HG02981 (cell line): ENCODE measurements around the gene PPP3CB.
A peak's percentile ranks its signal among the peaks of the same experiment; 100 is the strongest.
"Not testable (repeated sequence)": the region's sequence is repeated elsewhere in the genome, so short reads cannot be mapped to it uniquely, and the experiment has no call there.

Source experiments
- ATAC-seq: cut with Tn5 transposase; IDR thresholded peaks from one replicate; pipeline ENCODE4 v1.9.1; 2021; ENCODE audit warnings: mild to moderate bottlenecking, moderate library complexity; ENCODE audit not compliant: unreplicated experiment

Gene PPP3CB

GRCh38 chr10:73416571-73416970, 79.3 kb downstream of the PPP3CB start:
- ATAC-seq = no peak

GRCh38 chr10:73414230-73414945, 81.4 kb downstream of the PPP3CB start:
- peak; percentile 27 for ATAC-seq

DNA sequence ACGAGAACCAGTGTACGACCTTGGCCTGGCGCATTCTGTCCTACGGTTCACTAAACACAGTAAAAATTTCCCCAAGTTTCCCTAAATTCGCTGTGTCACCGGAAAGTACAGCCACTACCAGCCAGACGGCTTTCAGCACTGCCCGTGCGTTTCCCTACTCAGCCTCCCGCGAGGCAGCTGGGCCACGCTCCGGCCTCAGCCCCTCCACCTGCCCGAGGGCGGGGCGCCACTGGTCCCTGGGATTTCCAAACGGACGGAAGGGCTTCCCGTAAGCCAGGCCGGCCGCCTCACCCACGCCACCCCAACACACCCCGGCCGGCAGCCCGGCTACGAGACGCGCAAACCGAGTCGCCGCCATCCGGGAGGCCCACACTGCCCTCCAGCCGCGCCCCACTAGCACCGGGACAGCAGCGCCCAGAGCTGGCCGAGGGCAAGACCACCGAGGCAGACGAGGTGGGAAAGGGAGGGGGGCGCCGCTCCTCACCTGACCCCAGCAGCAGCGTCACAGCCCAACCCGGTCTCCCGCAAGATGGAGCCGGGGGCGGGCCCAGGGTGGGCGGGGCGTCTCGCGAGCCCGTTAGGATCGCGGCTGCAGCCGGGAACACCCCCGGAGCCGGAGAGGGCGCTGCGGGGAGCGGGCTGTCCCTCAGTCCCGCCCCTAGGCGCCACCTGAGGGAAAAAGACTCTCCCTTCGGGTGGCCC, 82.1 kb downstream of the PPP3CB start, which contains the start of gene ANXA7:
Gene ANXA7 (minus strand): TSS at position 531 of the 702 bp plus-strand sequence. CDS start 13,202 bp downstream, outside the sequence.
- ATAC-seq = peak; percentile 92

GRCh38 chr10:73413108-73413527, 82.7 kb downstream of the PPP3CB start:
- ATAC-seq = peak; percentile 29

- no peak for ATAC-seq
Observed at GRCh38 chr10:73410897-73411296, 84.9 kb downstream of the PPP3CB start.

DNA sequence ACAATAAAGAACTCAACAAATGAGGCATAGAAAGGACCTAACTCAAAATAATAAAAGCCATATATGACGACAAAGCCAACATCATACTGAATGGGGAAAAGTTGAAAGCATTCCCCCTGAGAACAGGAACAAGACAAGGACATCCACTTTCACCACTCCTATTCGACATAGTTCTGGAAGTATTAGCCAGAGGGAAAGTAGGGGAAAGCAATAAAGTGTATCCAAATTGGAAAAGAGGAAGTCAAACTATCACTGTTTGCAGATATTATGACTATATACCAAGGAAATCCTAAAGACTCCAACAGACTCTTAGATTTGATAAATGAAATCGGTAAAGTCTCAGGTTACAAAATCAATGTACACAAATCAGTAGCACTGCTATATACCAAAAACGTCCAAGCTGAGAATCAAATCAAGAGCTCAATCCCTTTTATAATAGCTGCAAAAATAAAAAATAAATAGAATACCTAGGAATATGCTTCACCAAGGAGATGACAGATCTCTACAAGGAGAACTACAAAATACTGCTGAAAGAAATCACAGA, 86.8 kb downstream of the PPP3CB start:
- ATAC-seq = no peak

DNA sequence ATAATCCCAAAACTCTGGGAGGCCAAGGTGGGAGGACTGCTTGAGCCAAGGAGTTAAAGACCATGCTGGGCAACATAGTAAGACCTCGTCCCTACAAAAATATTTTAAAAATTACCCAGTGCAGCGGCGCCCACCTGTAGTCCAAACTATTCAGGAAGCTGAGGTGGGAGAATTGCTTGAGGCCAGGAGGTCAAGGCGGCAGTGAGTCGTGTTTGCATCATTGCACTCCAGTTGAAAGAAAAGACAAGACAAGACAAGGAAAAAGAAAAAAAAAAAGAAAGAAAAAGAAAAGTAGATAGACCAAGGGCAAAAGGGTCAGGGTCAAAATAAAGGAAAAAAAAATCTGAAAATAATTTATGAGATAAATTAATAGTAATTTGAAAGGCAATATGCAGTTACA, 87.8 kb downstream of the PPP3CB start:
- ATAC-seq = no peak

DNA sequence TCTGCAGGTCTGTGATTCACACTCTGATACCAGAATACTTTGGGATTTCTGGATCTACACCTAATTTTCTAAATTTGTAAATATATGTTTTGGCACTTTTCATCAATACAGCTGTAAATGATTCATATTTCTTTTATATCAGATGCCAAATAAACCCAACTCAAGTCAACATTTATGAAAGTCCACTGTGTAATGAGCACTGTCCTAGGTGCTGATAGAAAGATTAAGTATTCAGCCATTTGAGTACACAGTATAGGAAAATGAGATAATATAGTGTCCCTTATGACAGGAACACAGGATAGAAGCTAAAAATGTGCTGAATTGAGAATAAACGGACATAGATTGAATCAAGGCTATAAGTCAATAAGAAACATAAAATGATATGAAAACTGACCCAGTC, 88.3 kb downstream of the PPP3CB start:
- no peak for ATAC-seq

GRCh38 chr10:73406846-73407245, 89.0 kb downstream of the PPP3CB start:
- no peak for ATAC-seq

- ATAC-seq = no peak
Observed at GRCh38 chr10:73405556-73405955, 90.3 kb downstream of the PPP3CB start.

DNA sequence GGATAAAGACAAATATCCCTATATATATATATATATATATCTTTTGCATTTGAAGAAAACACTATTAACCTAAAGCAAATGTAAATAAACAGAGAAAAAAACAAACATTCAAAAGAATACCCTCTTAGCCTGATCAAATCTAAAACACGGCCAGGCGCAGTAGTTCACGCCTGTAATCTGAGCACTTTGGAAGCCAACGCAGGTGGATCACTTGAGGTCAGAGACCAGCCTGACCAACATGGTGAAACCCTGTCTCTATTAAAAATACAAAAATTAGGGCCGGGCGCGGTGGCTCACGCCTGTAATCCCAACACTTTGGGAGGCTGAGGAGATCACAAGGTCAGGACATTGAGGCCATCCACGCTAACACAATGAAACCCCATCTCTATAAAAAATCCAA, 91.1 kb downstream of the PPP3CB start:
- no peak for ATAC-seq

- no peak for ATAC-seq
Observed at GRCh38 chr10:73401636-73402035, 94.2 kb downstream of the PPP3CB start.

GRCh38 chr10:73399063-73399462, 96.8 kb downstream of the PPP3CB start:
- no peak for ATAC-seq

DNA sequence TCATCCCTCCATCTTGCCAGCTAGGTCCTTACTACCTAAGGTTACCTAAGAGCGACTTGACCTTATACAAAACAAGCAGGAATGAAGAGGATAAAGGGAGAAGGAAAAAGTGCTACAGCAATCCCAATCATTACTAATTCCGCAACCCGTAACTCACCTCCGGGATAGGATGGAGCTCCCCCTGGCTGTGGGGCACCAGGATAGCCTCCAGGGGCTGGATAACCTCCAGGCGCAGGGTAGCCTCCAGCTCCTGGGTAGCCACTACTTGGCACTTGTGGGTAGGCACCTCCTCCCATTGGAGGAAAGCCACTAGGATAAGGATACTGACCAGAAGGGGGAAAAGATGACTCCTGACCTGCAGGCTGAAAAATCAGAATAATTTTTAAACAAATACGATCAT, 97.8 kb downstream of the PPP3CB start:
- ATAC-seq = no peak

- ATAC-seq = not testable (repeated sequence)
Observed at GRCh38 chr10:73394325-73394724, 101.5 kb downstream of the PPP3CB start.

DNA sequence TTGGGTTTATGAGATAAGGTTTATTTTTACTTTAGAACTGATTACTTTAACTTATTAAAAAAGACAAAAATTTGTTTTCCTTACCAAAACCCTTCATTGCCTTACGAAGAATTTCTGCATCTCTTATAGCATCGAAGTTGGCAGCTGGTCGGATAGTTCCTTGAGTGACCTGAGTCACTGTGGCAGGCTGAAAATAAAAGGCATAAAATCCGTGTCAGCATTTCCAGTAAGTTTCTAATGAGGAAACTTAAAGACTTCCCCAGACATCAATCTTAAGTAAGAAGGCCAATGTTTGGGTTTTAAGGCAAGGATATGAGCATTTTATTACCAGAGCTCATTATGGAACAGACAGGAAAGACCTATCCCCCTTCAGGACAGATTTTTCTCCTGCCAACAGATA, 107.6 kb downstream of the PPP3CB start:
- ATAC-seq = no peak

DNA sequence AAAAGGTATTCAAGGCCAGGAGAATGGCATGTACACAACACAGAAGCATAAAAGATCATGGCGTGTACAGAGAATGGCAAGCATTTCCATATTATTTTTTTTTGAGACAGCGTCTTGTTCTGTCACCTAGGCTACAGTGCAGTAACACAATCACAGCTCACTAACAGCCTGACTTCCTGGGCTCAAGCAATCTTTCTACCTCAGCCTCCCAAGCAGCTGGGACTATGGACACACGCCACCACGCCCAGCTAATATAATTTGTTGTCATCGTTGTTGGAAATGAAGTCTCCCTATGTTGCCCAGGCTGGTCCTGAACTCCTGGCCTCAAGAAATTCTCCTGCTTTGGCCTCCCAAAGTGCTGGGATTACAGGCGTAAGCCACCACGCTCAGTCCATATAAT, 109.2 kb downstream of the PPP3CB start:
- no peak for ATAC-seq
